HCT116 (cell line): ENCODE results near the gene NTN5. TPM values are rescaled to one million over a fixed set of nuclear protein-coding genes. Genes with fewer than 3 reads are reported as not detected.
"Not testable (repeated sequence)": the region's sequence is repeated elsewhere in the genome, so short reads cannot be mapped to it uniquely, and the experiment has no call there.

ENCODE experiments used
- ATAC-seq: fragments of 200-7000 bp; cut with Tn5 transposase; 2 replicates; pipeline ENCODE4 v1.9.1; 2020; ENCODE audit warnings: mild to moderate bottlenecking, moderate library complexity
- BruUV-seq: library from RNA; stranded (reverse); fragments of 400-500 nt; replicated peaks from 2 replicates; lab custom pipeline; 2021; lab: Mats Ljungman, UMichigan
- CTCF ChIA-PET: fragments of 300-600 bp; sonication (Branson Sonifier 250); formaldehyde crosslinking; loops from one replicate; lab custom pipeline; 2021; ENCODE audit warnings: antibody characterized with exemption; lab: Charles Lee
- POLR2A ChIA-PET: fragments of 300-600, 350-600 bp; sonication (Branson Sonifier 250); formaldehyde crosslinking; loops from one replicate; lab custom pipeline; 2021; ENCODE audit warnings: antibody characterized with exemption; lab: Charles Lee
- RAD21 ChIA-PET, 2 experiments: fragments of 300-600 bp; sonication (Branson Sonifier 250); formaldehyde crosslinking; loops; one replicate each; lab custom pipeline; 2023; ENCODE audit warnings: low total read pairs in 2 of 2; ENCODE audit not compliant: uncharacterized antibody in 2 of 2, unreplicated experiment in 2 of 2, low non-redundant PET in 1 of 2; lab: Charles Lee
- DNase-seq: peaks from one replicate; pipeline ENCODE4 v3.0.0-alpha.2; 2010; ENCODE audit warnings: low read depth, low spot score
- H2AFZ ChIP-seq: fragments of 200-600 bp; shearing (Covaris generic), sonication (generic); 2 replicates; pipeline ENCODE4 v1.6.1; 2017; ENCODE audit warnings: low read depth, mixed run types, mixed read lengths, antibody characterized with exemption, low read length; ENCODE audit not compliant: poor library complexity, severe bottlenecking
- H3K27ac ChIP-seq: 2 replicates; pipeline ENCODE4 v1.5.1; 2012; ENCODE audit warnings: low read depth, low read length
- H3K27me3 ChIP-seq: fragments of 200-600 bp; sonication (generic); 2 replicates; pipeline ENCODE4 v1.6.1; 2016; ENCODE audit warnings: mixed run types, low read length, mixed read lengths; ENCODE audit not compliant: insufficient read depth
- H3K36me3 ChIP-seq, 2 experiments: fragments of 200-500 bp in 1 of 2; fragments of 200-600 bp in 1 of 2; sonication (Bioruptor generic) in 1 of 2; sonication (generic) in 1 of 2; 2 replicates each; pipeline versions ENCODE4 v1.5.1 to v1.6.1; 2014 to 2016; ENCODE audit warnings: low read length in 2 of 2, inconsistent platforms in 1 of 2, mixed read lengths in 1 of 2, mixed run types in 1 of 2; ENCODE audit not compliant: insufficient read depth in 2 of 2, control insufficient read depth in 1 of 2
- H3K4me1 ChIP-seq, 2 experiments: fragments of 200-600 bp in 1 of 2; sonication (generic) in 1 of 2; 2 replicates each; pipeline versions ENCODE4 v1.5.1 to v1.6.1; 2012 to 2017; ENCODE audit warnings: low read length in 2 of 2, inconsistent platforms in 1 of 2, mild to moderate bottlenecking in 1 of 2, mixed read lengths in 1 of 2, mixed run types in 1 of 2, moderate library complexity in 1 of 2; ENCODE audit not compliant: insufficient read depth in 2 of 2, control insufficient read depth in 1 of 2
- H3K4me2 ChIP-seq: fragments of 200-600 bp; sonication (generic); 2 replicates; pipeline ENCODE4 v1.6.1; 2017; ENCODE audit warnings: mixed run types, low read length, mixed read lengths
- H3K4me3 ChIP-seq, 2 experiments: fragments of 200-600 bp in 1 of 2; sonication (generic) in 1 of 2; replicated peaks in 1 of 2; 2 replicates each; pipeline ENCODE4 v1.5.1; 2011 to 2016; ENCODE audit warnings: low read length in 2 of 2, control low read depth in 1 of 2, low read depth in 1 of 2, mild to moderate bottlenecking in 1 of 2, mixed read lengths in 1 of 2, mixed run types in 1 of 2
- H3K79me2 ChIP-seq: fragments of 200-600 bp; sonication (generic); 2 replicates; pipeline ENCODE4 v1.6.1; 2017; ENCODE audit warnings: mild to moderate bottlenecking, mixed run types, low read length, moderate library complexity, mixed read lengths; ENCODE audit not compliant: insufficient read depth
- H3K9ac ChIP-seq: fragments of 200-600 bp; sonication (generic); 2 replicates; pipeline ENCODE4 v1.6.1; 2016; ENCODE audit warnings: low read length, mixed read lengths
- H3K9me2 ChIP-seq: fragments of 200-600 bp; sonication (generic), shearing (Covaris generic); 2 replicates; pipeline ENCODE4 v1.6.1; 2017; ENCODE audit warnings: mixed run types, mild to moderate bottlenecking, moderate library complexity; ENCODE audit not compliant: insufficient read depth
- H3K9me3 ChIP-seq, 2 experiments: fragments of 200-500 bp in 1 of 2; fragments of 200-600 bp in 1 of 2; sonication (Bioruptor generic) in 1 of 2; sonication (generic) in 1 of 2; 2 replicates each; pipeline ENCODE4 v1.6.1; 2014 to 2017; ENCODE audit warnings: low read length in 2 of 2, mixed read lengths in 2 of 2, inconsistent platforms in 1 of 2, low read depth in 1 of 2, mild to moderate bottlenecking in 1 of 2, mixed run types in 1 of 2, moderate library complexity in 1 of 2; ENCODE audit not compliant: control insufficient read depth in 1 of 2, insufficient read depth in 1 of 2
- H4K20me1 ChIP-seq: fragments of 200-600 bp; sonication (generic), shearing (Covaris generic); 2 replicates; pipeline ENCODE4 v1.6.1; 2017; ENCODE audit warnings: mixed run types, mild to moderate bottlenecking, moderate library complexity; ENCODE audit not compliant: insufficient read depth
- CBX3 ChIP-seq: IDR thresholded peaks from 2 replicates; pipeline ENCODE4 v1.6.1; 2012; ENCODE audit warnings: low read depth
- CEBPB ChIP-seq: IDR thresholded peaks from 2 replicates; pipeline ENCODE4 v1.6.1; 2012; ENCODE audit warnings: low read depth
- CTCF ChIP-seq, 3 experiments: fragments of 200-600 bp in 1 of 3; sonication (generic) in 1 of 3; IDR thresholded peaks in 2 of 3; conservative IDR thresholded peaks in 1 of 3; 2 replicates each; pipeline ENCODE4 v1.5.1; 2012 to 2017; ENCODE audit warnings: low read depth in 2 of 3, low read length in 2 of 3, antibody characterized with exemption in 1 of 3, borderline replicate concordance in 1 of 3, control low read depth in 1 of 3, mild to moderate bottlenecking in 1 of 3, mixed read lengths in 1 of 3, mixed run types in 1 of 3, moderate library complexity in 1 of 3; ENCODE audit not compliant: insufficient read depth in 1 of 3
- FOSL1 ChIP-seq: IDR thresholded peaks from 2 replicates; pipeline ENCODE4 v1.6.1; 2012; ENCODE audit warnings: low read depth
- JUND ChIP-seq: IDR thresholded peaks from 2 replicates; pipeline ENCODE4 v1.6.1; 2012
- POLR2AphosphoS5 ChIP-seq: IDR thresholded peaks from 2 replicates; pipeline ENCODE4 v1.6.1; 2011; ENCODE audit warnings: mild to moderate bottlenecking, low read depth, low read length, moderate library complexity
- SIN3A ChIP-seq: IDR thresholded peaks from 2 replicates; pipeline ENCODE4 v1.6.1; 2012; ENCODE audit warnings: low read depth
- SP1 ChIP-seq: IDR thresholded peaks from 2 replicates; pipeline ENCODE4 v1.6.1; 2012; ENCODE audit warnings: low read depth
- ZFX ChIP-seq: fragments of 450-650 bp; IDR thresholded peaks from 2 replicates; pipeline ENCODE4 v1.6.1; 2017
- intact Hi-C: fragments of 100-400 bp; cut with micrococcal nuclease; formaldehyde crosslinking; loops from 2 replicates; pipeline ENCODE4 v1.10.0; 2022
- total RNA-seq: library from RNA; stranded (reverse); gene quantifications from one replicate; pipeline ENCODE4 v1.2.1, GENCODE V29; 2021; ENCODE audit not compliant: unreplicated experiment
- TF ChIP-seq, protein P1 (sequence below): IDR thresholded peaks from 2 replicates; pipeline ENCODE4 v1.6.1; 2011; ENCODE audit warnings: mild to moderate bottlenecking, low read length, moderate library complexity; ENCODE audit not compliant: insufficient replicate concordance; ENCODE audit errors: extremely low read depth

NTN5 gene
- total RNA-seq, 1 experiment from 2014 or later, result 3.1 TPM

DNA sequence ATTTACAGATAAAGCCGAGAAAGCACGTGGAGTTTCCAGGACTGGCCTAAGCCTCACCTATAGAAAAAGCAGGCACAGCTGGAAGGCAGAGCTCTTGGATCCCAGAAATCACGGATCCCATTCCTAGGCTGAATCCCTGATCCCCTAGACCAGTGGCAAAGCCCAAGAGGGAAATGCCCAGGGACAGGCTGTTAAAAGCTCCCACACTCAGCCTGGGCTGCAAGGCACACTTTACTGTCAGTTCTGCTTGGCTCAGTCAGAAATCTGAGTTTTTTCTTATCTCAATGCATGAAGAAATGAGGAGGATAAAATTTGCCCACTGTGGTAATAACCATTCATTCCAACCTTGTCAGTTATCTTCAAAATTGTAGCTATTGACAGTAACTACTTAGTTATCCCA, 15.0 kb upstream of the NTN5 start (continued):
- TF ChIP-seq SIN3A, result no peak
- no peak for TF ChIP-seq CBX3
- TF ChIP-seq ZFX, result no peak

GRCh38 chr19:48686637-48687036, 13.8 kb upstream of the NTN5 start:
- H3K9me3 ChIP-seq, H4K20me1 ChIP-seq, H3K79me2 ChIP-seq, ATAC-seq, H3K4me3 ChIP-seq, H3K27me3 ChIP-seq, H3K27ac ChIP-seq, H3K36me3 ChIP-seq, H3K9ac ChIP-seq, BruUV-seq, H3K9me2 ChIP-seq, intact Hi-C loops, DNase-seq, POLR2A ChIA-PET, H2AFZ ChIP-seq, H3K4me2 ChIP-seq: not testable (repeated sequence)
- ChIA-PET CTCF (interaction anchor here (1.0 kb wide), 1 partner anchor 41 kb away, joined by 3 read pairs; the partner anchor contains the start of gene CA11), RAD21 (interaction anchor here in 1 of 2 experiments (0.7 kb wide), 1 partner anchor 109 kb away, joined by 3 read pairs; no protein-coding TSS in a partner anchor)
- peaks cover 21 to 24% of the 10 kb centered on the region in 2 experiments for H3K4me1 ChIP-seq

- H2AFZ ChIP-seq, result no peak overlapping the region
- CTCF ChIA-PET, result interaction anchor here (1.0 kb wide), 1 partner anchor 40 kb away, joined by 3 read pairs; the partner anchor contains the start of gene CA11
- no TSS peak for BruUV-seq
- POLR2A ChIA-PET, result no interaction called here
- DNase-seq (no peak), ATAC-seq (0 out of 2 replicates have a peak, but pooled peaks have one; percentile 16)
- TF ChIP-seq JUND (no peak), SP1 (no peak), FOSL1 (no peak), CEBPB (no peak), SIN3A (no peak), POLR2AphosphoS5 (no peak), CTCF (IDR thresholded peaks at IDR 0.05 in 2 of 3, conservative IDR thresholded peaks at IDR 0.05 in 1 of 3; ENCODE audit: borderline replicate concordance in 1 of 3, insufficient read depth in 1 of 3, low read depth in 2 of 3, low read length in 2 of 3) (no peak), CBX3 (no peak)
- TF ChIP-seq, protein P1, sequence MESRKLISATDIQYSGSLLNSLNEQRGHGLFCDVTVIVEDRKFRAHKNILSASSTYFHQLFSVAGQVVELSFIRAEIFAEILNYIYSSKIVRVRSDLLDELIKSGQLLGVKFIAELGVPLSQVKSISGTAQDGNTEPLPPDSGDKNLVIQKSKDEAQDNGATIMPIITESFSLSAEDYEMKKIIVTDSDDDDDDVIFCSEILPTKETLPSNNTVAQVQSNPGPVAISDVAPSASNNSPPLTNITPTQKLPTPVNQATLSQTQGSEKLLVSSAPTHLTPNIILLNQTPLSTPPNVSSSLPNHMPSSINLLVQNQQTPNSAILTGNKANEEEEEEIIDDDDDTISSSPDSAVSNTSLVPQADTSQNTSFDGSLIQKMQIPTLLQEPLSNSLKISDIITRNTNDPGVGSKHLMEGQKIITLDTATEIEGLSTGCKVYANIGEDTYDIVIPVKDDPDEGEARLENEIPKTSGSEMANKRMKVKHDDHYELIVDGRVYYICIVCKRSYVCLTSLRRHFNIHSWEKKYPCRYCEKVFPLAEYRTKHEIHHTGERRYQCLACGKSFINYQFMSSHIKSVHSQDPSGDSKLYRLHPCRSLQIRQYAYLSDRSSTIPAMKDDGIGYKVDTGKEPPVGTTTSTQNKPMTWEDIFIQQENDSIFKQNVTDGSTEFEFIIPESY, result no peak
- H3K36me3 ChIP-seq, result no peaks in the 10 kb centered on the region
- H3K9me3 ChIP-seq, result no peaks in the 10 kb centered on the region
- peaks cover 21 to 24% of the 10 kb centered on the region in 2 experiments for H3K4me1 ChIP-seq
- no peaks in the 10 kb centered on the region for H3K79me2 ChIP-seq
- H3K4me3 ChIP-seq, result no peak overlapping the region
- intact Hi-C loops, result no loop called here
- H3K27ac ChIP-seq, result no peak overlapping the region
- RAD21 ChIA-PET, result interaction anchor here in 1 of 2 experiments (0.7 kb wide), 1 partner anchor 110 kb away, joined by 3 read pairs; no protein-coding TSS in a partner anchor
- H3K9me2 ChIP-seq, result no peaks in the 10 kb centered on the region
- H3K27me3 ChIP-seq, result no peaks in the 10 kb centered on the region
- H3K9ac ChIP-seq, result no peak overlapping the region
- H3K4me2 ChIP-seq, result peak overlapping the region; percentile 65
- H4K20me1 ChIP-seq, result no peaks in the 10 kb centered on the region
These were observed 13.3 kb upstream of the NTN5 start for GRCh38 chr19:48686088-48686487.
